Hematopoietic multipotent progenitor cell treated with erythropoietin and hydrocortisone succinate and interleukin-3 and kit ligand, for 6 days (in vitro differentiated cells): ENCODE measurements around the gene GHRH.

ENCODE experiments used
- DNase-seq: peaks from one replicate; pipeline ENCODE4 v3.0.0-alpha.2; 2015

Gene GHRH

GRCh38 chr20:37261714-37262113 lies at the start of gene GHRH:
GHRH (minus strand) TSS chr20:37261814; CDS start chr20:37256889, 4,925 bp downstream.
- DNase-seq, result no peak

- DNase-seq, result no peak
Measured at GRCh38 chr20:37310951-37311350, 49.3 kb upstream of the GHRH start.

GRCh38 chr20:37309936-37310590 lies 48.4 kb upstream of the GHRH start:
- no peak for DNase-seq

GRCh38 chr20:37309290-37309689 lies 47.7 kb upstream of the GHRH start:
- DNase-seq, result no peak

GRCh38 chr20:37308086-37309050 lies 46.8 kb upstream of the GHRH start:
- no peak for DNase-seq

- no peak for DNase-seq
Measured at GRCh38 chr20:37305839-37306238, 44.2 kb upstream of the GHRH start.

- DNase-seq, result no peak
Measured at GRCh38 chr20:37305079-37305478, 43.5 kb upstream of the GHRH start.

GRCh38 chr20:37303637-37304036 lies 42.0 kb upstream of the GHRH start:
- DNase-seq, result no peak

GRCh38 chr20:37302981-37303380 lies 41.4 kb upstream of the GHRH start:
- DNase-seq, result no peak

- DNase-seq, result no peak
Measured at GRCh38 chr20:37301558-37301957, 39.9 kb upstream of the GHRH start.

GRCh38 chr20:37301120-37301519 lies 39.5 kb upstream of the GHRH start:
- no peak for DNase-seq

GRCh38 chr20:37299718-37300528 lies 38.3 kb upstream of the GHRH start:
- peak; percentile 65 for DNase-seq

- DNase-seq, result peak; percentile 28
Measured at GRCh38 chr20:37298190-37298939, 36.8 kb upstream of the GHRH start.

GRCh38 chr20:37297066-37297736 lies 35.6 kb upstream of the GHRH start:
- no peak for DNase-seq

- DNase-seq, result no peak
Measured at GRCh38 chr20:37296371-37296770, 34.8 kb upstream of the GHRH start.

- DNase-seq, result no peak
Measured at GRCh38 chr20:37295595-37295994, 34.0 kb upstream of the GHRH start.

GRCh38 chr20:37295001-37295400 lies 33.4 kb upstream of the GHRH start:
- no peak for DNase-seq

GRCh38 chr20:37294262-37294981 lies 32.8 kb upstream of the GHRH start:
- peak; percentile 42 for DNase-seq

GRCh38 chr20:37293301-37293943 lies 31.8 kb upstream of the GHRH start:
- no peak for DNase-seq

GRCh38 chr20:37291724-37292126 lies 30.1 kb upstream of the GHRH start:
- no peak for DNase-seq
